Femur (tissue), 1 donor: ENCODE measurements around the gene PIP5KL1.
"Not testable (repeated sequence)": the region's sequence is repeated elsewhere in the genome, so short reads cannot be mapped to it uniquely, and the experiment has no call there.

Source experiments
- DNase-seq: peaks from one replicate; pipeline ENCODE4 v3.0.0-alpha.2; 2017

Gene PIP5KL1

DNA sequence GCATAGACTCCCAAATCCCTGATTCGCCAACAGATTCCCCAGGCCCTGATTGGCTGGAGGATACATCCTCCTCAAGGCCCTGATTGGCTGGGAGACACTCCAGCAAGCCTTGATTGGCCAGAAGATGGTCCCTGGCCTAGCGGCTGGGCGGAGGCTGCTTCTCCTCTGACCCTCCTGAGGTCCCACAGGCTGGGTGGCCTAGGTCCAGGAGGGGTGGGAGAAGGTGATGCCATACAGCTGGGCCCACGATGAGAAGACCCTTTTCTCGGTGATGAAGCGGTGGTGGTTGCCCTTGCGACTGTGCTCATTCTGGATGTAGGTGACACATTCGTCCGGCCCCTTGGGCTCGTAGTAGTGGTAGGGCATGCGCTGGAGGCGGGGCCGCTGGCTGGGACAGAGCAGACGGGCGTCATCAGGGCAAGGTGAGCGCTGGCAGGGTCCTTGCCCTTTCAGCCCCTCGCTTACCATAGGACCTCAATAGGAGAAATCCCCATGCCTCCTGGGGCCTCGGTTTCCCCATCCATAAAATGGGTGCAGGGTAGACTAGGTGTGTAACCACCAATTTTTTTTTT lies 44.1 kb downstream of the PIP5KL1 start:
- DNase-seq: no peak

DNA sequence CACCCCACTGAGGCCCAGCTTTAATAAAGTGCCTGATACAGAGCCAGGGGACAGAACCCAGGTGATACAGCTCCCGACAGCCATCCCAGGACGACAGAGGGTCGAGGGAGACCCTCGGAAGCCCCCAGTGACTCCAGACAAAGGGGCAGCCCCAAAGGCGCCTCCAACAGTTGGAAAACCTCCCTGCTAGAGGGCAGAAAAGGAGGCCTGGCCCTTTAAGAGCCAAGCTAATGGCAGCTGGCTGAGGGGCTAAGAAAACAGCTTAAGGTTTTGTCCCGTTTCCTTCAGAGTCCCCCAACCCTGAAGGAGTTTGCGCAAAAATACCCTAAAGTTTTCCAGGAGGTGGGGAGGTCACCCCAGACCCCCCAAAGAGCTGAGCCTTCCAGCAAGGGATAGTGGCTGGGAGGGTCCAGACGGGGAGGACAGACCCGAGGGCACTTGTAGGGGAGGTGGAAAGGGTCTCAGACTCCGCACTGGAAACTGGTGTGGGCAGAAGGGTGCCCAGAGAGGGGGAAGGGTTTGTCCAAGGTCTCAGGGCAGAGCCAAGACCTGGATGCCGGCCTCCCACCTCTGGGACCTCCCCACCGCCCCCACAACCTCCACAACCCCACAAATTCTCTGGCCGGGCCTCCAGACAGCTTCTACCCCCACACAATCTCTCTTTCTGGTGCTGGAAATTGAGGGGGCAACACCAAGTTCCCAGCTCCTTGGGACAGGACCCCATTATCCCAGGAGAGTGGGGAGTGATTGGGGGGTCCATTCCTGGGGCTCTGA lies 44.9 kb downstream of the PIP5KL1 start:
- DNase-seq: peak; percentile 16

DNA sequence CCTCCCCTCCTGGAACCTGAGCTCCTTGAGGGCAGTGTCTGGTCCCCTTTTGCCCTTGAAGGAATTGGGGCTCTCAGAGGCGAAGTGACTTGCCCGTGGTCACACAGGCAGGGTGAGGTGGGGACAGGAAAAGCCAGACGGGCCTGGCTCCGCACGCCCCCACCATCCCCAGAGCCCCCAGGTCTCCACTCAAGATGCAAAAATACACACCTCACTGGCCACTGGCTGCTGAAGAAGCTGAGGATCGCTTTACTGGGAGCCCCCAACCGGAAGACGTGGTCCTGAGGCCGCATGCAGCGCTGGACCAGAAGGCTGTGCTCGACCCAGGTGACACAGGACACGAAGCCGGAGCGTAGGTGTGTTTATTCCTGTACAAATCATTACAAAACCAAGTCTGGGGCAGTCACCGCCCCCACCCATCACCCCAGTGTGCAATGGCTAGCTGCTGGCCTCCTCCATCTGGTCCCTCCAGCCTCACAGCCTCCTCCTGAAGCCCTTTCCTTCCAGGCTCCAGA lies 45.5 kb downstream of the PIP5KL1 start:
- peak; percentile 20 for DNase-seq

DNA sequence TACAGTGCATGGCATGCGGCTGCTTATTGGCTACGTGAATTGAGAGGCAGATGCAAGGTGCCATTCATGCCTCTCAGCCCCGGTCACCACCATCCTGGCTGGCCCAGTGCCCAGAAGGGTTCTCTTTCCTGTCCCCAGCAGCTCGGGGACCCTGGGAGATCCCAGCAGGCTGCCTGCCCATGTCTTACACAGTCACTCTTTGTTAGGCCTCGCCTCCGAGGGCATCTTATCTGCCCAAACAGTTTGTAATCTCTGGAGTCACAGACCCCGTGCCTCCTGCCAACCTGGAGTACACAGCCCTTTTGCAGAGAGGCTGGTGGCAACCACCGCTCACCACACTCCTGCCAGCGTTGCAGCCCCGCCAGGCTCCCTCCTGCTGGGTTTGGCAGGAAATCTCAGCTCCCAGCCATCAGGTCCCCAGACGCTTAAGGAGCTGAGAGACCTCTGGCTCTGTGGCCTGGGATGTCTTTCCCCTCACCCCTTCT lies 46.1 kb downstream of the PIP5KL1 start:
- peak; percentile 59 for DNase-seq

DNA sequence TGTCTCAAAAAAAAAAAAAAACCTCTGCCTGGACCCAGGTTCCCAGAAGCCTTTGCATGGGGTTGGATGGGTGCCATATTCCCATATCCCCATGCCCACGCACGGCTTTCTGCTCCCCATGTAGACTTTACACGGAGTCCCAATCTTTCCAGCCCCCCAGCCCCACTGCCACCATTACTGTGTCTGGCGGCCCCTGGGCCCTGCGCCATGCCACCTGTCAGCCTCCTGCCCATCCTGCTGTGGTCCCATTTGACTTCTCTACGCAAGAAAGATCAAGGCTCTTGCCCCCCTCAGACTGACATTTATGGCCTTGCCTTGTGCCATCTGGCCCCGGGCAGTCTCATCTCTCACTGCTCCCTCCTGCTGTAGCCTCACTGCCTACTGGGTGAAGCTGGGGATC lies 46.6 kb downstream of the PIP5KL1 start:
- peak; percentile 23 for DNase-seq

DNA sequence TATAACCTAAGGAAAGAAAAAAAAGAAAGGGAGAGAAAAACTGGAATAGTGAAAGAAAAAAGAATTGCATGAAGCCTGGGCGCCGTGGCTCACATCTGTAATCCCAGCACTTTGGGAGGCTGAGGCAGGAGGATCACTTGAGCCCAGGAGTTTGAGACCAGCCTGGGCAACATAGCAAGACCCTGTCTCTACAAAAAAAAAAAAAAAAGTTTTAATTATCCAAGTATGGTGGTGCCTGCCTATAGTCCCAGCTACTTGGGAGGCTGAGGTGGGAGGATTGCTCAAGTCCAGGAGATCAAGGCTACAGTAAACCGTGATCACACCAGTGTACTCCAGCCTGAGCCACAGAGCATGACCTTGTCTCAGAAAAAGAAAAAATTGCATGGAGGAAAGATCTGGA lies 48.9 kb downstream of the PIP5KL1 start:
- DNase-seq: not testable (repeated sequence)

DNA sequence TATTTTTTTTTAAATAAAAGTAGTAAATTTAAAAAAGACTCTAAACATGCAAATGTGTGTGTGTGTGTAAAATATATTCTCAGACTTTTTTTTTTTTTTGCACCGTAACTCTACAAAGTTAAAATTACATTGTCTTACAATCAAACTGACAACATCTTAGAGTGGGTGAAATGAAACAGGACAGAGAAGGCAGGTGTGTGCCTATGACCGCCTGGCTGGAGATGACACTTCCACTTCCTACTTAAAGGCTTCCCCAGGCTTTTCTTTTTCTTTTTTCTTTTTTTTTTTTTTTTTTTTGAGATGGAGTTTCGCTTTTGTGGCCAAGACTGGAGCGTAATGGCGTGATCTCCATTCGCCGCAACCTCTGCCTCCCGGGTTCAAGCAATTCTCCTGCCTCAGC lies 50.4 kb downstream of the PIP5KL1 start:
- DNase-seq: no peak

DNA sequence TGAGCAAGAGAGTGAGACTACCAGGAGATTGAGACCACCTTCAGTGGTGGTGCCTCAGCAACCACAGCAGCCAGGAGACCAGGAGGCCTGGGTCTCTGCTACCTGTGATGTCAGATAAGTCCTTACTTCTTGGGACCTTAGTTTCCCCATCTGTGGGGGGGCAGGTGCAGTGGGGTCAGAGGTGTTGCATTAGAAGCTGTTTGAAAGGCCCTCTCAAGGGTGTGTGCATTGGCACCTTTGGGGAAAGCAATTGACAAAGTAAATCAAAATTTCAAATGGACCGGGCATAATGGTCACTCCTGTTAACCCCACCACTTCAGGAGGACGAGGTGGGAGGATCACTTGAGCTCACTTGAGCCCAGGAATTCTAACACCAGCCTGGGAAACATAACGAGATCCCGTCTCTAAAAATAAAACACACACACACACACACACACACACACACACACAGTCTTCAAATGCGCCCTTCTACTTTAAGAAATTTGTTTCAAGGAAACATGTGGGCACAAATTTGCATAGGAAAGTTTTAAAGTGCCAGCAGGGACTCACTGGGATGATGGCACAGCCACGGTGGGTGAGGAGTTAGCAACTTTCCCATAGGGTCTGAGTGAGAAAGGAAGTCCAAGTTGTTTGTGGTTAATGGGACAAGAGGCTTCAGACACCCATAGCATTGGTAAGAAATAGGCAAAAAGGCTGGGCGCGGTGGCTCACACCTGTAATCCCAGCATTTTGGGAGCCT lies 51.8 kb downstream of the PIP5KL1 start:
- no peak for DNase-seq

DNA sequence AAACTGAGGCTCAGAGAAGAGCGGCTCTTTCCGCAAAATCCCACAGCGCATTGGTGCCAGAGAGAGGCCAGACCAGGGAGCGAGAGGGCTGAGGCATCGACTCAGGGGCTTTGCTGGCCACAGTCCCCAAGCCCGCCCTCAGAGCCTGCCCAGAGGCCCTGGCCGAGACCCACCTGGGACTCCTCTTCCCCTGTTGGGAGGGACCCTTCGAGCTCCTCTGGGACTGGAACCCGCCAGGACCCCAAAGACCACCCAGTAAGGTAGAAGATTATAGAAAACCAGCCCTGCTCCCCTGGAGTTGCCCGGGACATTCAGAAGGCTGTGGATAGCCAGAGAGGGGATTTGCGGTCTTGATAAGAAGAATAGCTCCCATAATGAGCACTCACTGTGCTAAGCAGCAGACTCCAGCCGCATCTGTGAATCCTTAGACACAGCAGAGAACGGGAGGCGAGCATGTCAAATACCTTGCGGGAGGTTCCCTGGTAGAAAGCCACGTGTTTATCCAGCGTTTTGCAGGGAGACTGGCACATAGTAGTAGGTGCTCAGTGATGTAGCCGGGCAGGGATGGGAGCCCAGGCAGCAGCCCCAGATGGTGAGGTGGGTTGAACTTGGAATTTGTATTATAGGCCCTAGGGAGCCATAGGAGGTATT lies 52.5 kb downstream of the PIP5KL1 start:
- DNase-seq: no peak

DNA sequence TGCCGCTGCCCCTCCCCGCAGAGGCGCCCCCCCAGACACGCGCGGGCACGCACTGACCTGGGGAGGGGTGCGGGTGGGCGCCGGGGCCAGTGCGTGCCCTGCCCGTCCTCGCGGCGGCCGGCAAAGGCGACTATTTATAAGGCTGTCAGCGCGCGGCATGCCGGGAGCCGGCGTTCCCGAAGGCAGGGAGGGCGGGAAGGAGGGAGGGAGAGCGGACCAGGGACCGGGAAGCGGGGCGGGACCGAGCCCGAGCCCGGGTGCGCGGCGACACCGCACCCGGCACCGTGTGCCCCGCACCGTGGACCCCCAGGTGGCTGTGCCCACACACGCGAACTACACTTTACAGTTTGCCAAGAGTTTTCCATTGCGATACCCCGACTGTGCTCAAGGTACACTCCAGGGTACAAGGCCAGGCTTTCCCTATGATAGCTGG lies 53.0 kb downstream of the PIP5KL1 start, which contains the start of gene AK1:
AK1 (minus strand) TSS at position 110 of the 433 bp plus-strand sequence. CDS start 3,058 bp downstream, outside the sequence.
- DNase-seq: peak; percentile 86

DNA sequence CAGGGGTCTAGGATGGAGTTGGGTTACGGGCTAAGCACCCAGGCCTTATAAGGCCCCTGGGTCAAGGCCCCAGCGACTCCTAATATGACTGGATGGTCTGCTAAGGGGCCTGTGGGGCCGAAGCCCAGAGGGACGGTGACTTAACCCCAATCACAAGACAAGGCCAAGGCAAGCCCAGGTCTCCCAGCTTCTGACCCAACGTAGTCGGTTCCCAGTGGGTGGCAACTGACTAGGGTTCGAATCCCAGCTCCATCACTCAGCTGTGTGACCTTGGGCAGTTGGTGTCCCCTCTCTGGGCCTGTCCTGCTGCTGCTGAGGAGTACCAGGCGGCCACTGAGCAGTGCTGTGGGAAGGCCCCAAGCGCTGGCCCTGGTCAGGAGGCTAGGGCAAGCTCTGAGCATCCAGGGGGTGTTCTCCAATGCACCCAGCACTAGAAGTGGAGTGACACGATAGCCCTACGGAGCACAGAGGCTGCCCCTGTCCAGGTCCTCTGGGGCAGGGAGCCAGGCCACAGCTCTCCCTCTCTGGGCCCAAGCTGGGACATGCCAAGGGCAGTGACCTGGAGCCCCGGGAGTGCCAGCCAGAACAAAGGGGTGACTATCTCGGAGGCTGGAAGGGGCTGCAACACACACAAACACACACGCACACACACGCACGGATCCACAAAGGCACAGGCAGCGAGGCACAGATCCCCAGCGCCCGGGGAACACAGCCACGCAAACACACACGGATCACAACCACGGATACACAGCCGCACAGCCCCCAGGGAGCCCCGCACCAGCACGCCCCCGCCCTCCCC lies 53.6 kb downstream of the PIP5KL1 start:
- DNase-seq: no peak

DNA sequence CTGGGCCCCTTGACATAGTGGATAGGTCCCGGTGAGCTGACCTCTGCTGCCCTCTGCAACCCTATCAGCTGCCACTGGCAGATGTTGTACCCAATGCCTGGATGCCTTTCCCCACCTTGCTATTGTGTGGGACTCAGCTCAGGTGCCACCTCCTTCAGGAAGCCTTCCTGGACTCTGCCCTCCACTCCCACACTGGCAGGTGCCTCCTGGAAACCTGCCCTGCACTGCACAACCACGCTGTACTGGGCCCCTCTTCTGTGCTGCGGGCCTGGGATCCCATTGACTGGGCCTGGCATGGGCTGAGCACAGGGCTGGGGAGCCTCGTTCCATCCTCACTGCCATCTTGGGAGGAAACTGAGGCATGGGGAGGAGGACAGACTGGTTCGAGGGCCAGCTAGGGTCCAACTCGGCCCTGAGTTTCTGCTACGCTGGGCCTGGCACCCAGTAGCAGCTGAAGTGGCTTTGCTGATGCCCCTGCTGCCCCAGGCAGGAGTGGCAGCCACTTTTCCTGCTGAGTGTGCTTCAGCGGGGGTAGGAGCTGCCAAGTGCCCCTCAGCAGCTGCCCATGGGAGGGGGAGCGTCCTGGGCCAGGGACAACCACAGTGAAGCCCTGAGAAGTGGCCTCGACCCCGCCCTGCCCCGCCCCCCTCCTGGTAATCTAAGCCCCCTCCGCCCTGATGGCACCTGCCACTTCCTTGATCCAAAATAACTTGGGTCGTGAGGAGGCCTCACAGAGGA lies 54.4 kb downstream of the PIP5KL1 start:
- DNase-seq: peak; percentile 70

DNA sequence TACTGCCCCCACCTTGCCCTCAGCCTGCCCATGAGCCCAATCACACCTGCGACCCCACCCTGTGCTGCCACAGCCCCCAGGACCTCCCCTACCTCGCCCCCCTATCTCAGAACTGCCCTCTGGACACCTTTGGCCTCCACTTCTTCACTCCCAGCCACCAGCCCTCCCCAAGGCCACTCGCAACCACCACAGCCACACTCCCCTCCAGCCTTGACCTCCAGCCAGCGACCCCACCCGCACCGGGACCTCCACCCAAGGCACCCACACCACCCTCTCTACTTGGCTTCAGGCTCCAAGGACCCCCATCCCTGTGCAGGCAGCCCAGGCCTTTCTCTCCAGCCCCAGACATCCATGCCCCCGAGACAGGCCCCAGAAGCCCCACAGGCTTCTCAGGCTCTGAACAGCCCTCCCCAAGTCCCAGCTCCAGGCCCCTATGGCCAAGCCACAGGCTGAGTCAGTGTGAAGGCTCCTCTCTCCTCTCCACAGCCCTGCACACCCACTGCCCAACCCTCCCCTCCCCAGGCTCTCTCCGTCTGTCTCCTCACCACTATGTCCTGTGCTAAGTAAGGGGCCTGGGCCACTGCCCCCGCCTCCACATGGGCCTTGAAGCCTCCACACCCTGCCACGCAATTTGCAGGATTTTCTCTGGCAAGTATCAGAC lies 55.1 kb downstream of the PIP5KL1 start:
- DNase-seq: peak; percentile 64

DNA sequence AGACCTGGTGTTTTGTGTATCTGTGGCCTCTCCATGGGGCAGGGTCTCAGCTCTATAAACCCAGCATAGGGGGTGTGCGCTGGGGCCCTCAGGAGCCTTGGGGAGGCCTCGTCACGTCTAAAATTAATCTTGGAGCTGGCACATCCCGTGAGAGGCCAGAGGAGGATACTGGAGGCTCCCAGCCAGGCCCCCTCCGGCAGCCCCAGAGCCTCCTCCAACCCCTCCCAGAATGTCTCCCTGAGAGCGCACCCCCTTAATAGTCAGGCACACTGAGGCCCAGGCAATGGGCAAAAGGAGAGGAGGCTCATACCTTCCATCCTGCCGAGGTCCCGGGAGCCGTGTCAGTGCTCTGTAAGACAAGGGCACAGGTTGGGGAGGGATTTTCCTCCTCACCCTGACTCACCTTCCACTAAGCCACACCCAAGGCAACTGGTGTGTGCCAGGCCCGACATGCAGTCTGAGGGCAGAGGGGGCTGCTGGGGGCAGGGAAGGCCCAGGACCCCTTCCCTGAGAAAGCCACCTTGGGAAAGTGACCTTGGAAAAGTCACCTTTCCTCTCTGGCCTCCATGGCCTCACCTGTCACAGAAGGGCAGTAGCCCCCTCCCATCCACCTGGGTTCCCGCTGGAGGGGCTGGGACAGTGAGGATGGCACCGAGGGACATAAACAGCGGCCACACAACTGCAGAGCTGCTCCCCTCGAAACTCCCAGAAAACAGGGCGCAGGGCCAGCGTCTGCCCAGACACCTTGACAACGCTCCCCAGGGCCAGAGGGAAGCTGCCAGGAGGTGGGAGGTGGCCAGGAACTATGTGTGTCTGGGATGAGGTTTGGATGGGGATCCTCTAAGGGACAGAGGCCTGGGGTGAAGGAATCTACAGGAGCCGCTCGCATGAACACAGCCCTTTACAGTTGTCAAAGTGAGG lies 56.0 kb downstream of the PIP5KL1 start:
- no peak for DNase-seq

DNA sequence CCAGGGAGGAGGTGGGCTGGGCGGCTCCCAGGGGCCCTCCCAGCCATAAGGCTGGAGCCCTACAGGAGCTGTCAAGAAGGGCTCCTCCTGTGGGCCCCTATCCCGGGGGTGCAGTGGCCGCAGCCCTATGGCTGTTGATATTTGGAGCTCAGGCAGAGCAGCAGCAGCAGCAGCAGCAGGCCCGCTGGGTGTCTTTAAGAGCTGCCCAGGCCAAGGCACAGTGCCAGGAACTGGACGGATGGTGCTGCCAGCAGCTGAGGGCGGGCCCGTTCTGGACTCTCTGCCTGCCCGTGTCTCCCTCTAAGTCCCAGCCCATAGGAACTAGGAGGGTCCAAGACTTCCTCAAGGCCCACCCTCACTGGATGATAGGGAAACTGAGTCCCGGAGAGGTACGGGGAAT lies 56.7 kb downstream of the PIP5KL1 start:
- peak; percentile 86 for DNase-seq

DNA sequence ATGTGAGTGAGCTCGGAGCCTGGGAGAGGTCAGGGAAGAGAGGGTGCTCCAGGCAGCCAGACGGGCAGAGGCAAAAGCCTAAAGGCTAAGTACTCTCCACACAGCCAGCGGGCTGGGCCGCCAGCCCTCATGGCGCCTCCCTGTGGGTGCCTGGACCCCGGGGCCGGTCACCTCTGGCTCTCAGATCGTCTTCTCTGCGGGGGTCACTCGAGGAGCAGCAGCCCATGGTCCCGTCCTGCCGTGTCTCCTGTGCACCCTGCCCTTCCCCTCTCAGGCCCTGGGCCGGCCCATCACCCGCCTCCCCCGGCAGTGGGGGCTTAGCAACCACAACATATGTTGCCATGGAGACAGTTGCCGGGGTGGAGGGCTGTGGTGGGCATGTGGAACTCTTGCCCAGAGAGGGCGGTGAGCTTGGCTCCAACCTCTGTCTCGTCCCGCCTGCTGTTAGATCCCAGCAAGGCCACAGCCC lies 57.3 kb downstream of the PIP5KL1 start:
- peak; percentile 79 for DNase-seq

DNA sequence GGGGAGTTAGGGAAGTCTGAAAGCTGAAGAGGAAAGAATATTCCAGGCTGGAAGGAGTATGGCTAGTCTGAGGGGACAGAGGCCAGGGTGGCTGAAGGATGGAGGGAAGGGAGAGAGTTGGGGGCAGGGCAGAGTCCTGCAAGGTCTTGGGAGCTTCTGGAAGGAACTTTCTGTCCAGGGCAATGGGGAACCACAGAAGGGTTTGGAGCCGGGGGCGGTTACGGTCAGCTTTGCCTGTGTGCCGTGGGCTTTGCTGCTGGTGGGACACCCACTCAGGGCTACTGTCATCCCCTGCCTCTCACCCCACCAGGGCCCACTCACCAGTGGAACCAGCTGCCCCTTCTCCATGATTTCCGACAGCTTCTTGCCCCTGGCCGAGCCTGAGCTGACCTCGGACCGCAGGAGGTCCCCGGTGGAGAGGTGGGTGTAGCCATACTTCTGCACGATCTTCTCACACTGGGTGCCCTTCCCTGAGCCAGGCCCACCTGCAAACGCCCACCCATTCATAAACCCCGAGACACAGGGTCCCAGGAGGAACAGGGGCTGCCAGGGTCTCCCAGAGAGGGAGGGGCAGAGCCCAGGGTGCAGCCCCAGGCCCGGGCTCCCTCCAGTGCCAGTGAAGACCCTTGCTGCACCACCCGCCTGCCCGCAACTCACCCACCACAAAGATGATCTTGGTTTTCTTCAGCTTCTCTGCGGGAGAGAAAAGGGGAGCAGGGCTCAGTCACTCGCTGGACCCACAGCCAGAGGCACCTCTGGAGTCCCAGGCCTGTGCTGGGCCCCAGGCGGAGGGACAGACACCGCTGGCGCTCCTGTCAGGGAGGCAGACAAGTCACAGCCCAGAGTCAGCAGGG lies 58.0 kb downstream of the PIP5KL1 start:
- no peak for DNase-seq

DNA sequence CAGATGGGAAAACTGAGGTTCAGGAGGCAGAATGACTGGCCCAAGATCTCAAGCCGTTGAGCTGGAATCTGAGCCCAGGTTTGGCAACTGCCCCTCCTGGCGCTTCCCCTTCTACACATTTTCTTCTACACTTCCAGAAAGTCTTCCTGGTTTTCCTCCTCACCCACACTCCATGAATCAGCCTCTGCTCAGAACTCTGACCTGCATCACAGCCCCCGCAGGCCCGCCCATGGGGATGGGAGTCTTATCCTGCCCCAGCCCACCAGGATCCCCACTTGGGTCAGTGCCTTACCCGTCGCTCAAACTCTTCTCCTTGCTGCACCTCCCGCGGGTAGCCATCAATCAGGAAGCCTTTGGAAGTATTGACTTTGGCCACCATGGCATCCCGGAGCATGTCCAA lies 59.0 kb downstream of the PIP5KL1 start:
- DNase-seq: no peak
